Type B pancreatic cell (in vitro differentiated cells): Measurements from ENCODE around the gene SDK2. TPM values are rescaled to one million over a fixed set of nuclear protein-coding genes. Genes with fewer than 3 reads are reported as not detected.

Experiments
- DNase-seq: peaks from one replicate; pipeline ENCODE4 v3.0.0; 2021; ENCODE audit warnings: mixed read lengths; ENCODE audit not compliant: unreplicated experiment; ENCODE audit errors: extremely low spot score
- H3K27ac Mint-ChIP-seq: 2 replicates; pipeline ENCODE4 v1.8.0; 2021; ENCODE audit warnings: mild to moderate bottlenecking, mixed read lengths
- H3K27me3 Mint-ChIP-seq: 2 replicates; pipeline ENCODE4 v1.8.0; 2021; ENCODE audit warnings: mixed read lengths
- H3K36me3 Mint-ChIP-seq: 2 replicates; pipeline ENCODE4 v1.8.0; 2021; ENCODE audit warnings: mixed read lengths
- H3K4me1 Mint-ChIP-seq: one replicate; pipeline ENCODE4 v1.8.0; 2021; ENCODE audit warnings: mixed read lengths; ENCODE audit not compliant: unreplicated experiment
- H3K4me3 Mint-ChIP-seq: 2 replicates; pipeline ENCODE4 v1.8.0; 2021; ENCODE audit warnings: mild to moderate bottlenecking, mixed read lengths
- H3K9me3 Mint-ChIP-seq: 2 replicates; pipeline ENCODE4 v1.8.0; 2021; ENCODE audit warnings: mixed read lengths
- total RNA-seq: library from RNA; stranded (reverse); gene quantifications from 2 replicates; pipeline ENCODE4 v1.2.1, GENCODE V29; 2021; ENCODE audit warnings: low replicate concordance
- TF ChIP-seq, protein P1 (sequence below): fragments of 200-600 bp; sonication (generic); conservative IDR thresholded peaks from 2 replicates; pipeline ENCODE4 v1.5.0; 2021; ENCODE audit warnings: antibody characterized with exemption, mild to moderate bottlenecking

The SDK2 gene
- total RNA-seq, 1 donor from 2014 or later, result 47.3 TPM

DNA sequence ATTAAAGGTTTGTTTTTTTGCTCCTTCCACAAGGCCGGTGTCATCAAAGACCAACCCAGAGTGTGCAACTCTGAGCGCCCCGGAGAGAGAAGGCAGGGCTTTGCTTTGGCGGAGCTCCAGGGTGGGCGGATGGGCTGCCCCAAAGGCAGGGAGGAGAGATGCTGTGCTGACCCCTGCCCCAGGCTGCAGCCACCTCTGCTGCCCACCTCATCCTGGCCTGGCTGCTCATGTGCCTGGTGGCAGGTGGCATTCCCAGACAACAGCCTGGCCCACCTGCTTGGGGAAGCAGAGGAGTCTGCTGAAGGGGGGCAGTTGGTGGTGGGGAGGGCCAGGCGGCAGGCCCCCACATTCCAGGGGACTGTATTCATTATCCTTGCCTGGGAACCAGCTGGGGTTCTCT, 122.1 kb downstream of the SDK2 start:
- H3K9me3 Mint-ChIP-seq, result no peaks in the 10 kb centered on the region
- H3K27me3 Mint-ChIP-seq, result no peaks in the 10 kb centered on the region
- no peak overlapping the region for H3K4me3 Mint-ChIP-seq
- H3K4me1 Mint-ChIP-seq, result peaks cover 15% of the 10 kb centered on the region
- TF ChIP-seq, protein P1, sequence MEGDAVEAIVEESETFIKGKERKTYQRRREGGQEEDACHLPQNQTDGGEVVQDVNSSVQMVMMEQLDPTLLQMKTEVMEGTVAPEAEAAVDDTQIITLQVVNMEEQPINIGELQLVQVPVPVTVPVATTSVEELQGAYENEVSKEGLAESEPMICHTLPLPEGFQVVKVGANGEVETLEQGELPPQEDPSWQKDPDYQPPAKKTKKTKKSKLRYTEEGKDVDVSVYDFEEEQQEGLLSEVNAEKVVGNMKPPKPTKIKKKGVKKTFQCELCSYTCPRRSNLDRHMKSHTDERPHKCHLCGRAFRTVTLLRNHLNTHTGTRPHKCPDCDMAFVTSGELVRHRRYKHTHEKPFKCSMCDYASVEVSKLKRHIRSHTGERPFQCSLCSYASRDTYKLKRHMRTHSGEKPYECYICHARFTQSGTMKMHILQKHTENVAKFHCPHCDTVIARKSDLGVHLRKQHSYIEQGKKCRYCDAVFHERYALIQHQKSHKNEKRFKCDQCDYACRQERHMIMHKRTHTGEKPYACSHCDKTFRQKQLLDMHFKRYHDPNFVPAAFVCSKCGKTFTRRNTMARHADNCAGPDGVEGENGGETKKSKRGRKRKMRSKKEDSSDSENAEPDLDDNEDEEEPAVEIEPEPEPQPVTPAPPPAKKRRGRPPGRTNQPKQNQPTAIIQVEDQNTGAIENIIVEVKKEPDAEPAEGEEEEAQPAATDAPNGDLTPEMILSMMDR, result no peak
- no peaks in the 10 kb centered on the region for H3K36me3 Mint-ChIP-seq
- H3K27ac Mint-ChIP-seq, result no peak overlapping the region
- DNase-seq, result no peak

DNA sequence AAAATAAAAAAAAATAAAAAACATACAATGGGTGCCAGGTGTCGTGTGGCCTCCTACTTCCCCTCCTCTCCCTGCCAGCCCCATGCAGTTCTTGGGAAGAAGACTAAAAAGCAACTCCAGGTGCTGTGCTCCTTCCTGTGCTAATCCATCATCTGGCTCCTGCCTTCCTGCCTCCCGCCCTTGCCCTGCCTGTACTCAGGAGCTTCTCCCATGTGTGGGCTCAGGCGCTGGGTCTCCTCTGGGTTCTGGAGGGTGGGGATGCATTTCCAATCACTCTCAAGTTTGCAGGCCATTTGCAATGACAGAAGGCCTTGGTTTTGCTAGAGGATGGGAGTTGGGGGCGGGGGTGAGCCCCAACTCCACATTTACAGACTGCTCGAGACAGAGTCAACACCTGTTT, 122.9 kb downstream of the SDK2 start:
- H3K4me3 Mint-ChIP-seq, result no peak overlapping the region
- no peak overlapping the region for H3K27ac Mint-ChIP-seq
- H3K4me1 Mint-ChIP-seq, result peaks cover 19% of the 10 kb centered on the region
- TF ChIP-seq, protein P1, result no peak
- no peak for DNase-seq
- H3K9me3 Mint-ChIP-seq, result no peaks in the 10 kb centered on the region
- no peaks in the 10 kb centered on the region for H3K27me3 Mint-ChIP-seq
- peaks cover 3% of the 10 kb centered on the region for H3K36me3 Mint-ChIP-seq

DNA sequence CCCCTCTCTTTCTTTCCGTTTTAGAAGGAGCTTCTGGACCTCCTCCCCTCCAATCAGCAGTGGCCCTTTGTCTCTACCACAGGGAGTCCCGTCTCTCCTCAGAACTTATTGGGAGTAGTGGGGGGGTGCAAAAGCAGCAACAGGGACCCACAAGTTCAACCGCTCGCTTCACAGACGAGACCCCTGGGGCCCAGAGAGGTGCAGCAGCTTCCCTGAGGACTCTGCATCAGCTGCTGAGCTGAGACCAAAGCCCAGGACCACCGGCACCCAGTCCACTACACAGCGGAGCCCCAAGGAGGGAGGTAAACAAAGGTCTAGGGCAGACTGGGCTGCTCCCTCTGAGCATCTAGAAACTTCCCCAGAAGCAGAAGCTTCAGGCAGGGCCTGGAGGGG, 123.9 kb downstream of the SDK2 start:
- no peaks in the 10 kb centered on the region for H3K9me3 Mint-ChIP-seq
- no peaks in the 10 kb centered on the region for H3K27me3 Mint-ChIP-seq
- H3K4me3 Mint-ChIP-seq, result no peak overlapping the region
- H3K27ac Mint-ChIP-seq, result no peak overlapping the region
- peaks cover 19% of the 10 kb centered on the region for H3K4me1 Mint-ChIP-seq
- peaks cover 3% of the 10 kb centered on the region for H3K36me3 Mint-ChIP-seq
- TF ChIP-seq, protein P1, result no peak
- DNase-seq, result no peak

DNA sequence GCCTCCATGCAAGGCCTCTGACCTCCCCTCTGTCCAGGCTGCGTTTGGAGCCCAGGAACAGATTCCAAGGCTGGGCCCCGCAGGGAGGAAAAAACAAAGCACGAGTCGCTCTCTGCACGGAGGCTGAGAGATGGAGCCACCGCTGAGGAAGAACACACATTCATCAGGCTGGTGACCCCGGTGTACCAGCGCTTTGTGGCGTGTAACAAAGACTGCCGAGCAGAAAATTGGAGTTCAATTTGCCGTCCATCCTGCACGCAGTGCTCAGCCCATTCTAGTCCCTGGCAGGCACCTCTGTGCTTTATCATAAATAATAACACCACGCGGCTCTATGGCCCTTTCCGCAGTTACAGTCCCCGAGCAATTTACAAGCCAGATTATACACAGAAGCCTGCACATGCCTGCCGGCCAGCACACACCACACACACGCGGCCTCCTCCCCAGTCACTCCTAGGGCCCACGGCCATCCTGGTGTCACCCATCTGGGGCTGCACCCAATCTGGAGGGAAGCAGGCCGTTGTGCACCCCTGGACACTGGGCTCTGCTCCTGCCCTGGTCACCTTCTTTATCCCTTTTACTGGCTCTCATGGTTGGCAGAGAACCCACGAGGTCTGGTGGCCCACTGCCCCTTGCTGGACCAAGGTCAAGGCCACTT, 124.4 kb downstream of the SDK2 start:
- TF ChIP-seq, protein P1, result no peak
- Mint-ChIP-seq H3K27me3 (no peaks in the 10 kb centered on the region), H3K4me3 (no peak overlapping the region), H3K4me1 (peaks cover 19% of the 10 kb centered on the region), H3K36me3 (peaks cover 3% of the 10 kb centered on the region), H3K27ac (no peak overlapping the region), H3K9me3 (no peaks in the 10 kb centered on the region)
- DNase-seq, result no peak

DNA sequence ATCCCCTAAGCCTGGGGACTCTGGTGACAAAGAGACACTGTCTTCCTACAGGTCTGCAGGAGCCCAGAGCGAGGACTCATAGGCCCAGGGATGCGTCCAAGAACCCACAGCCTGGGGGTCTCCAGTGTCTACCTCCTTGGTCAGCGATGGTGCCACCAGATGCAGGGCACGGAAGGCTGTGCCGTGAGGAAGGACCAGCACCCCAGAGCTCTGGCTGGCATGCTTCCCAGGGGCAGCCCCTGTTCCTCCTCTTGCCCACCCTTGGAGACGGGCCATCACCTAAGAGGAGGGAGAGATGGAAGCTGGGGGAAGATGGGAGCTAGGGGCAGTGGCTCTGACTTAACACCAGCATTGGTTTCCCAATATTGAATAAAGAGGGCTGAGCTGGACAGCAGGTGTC, 125.2 kb downstream of the SDK2 start:
- Mint-ChIP-seq H3K4me1 (peaks cover 19% of the 10 kb centered on the region), H3K4me3 (no peak overlapping the region), H3K9me3 (no peaks in the 10 kb centered on the region), H3K27ac (no peak overlapping the region), H3K27me3 (no peaks in the 10 kb centered on the region), H3K36me3 (peaks cover 3% of the 10 kb centered on the region)
- no peak for DNase-seq
- TF ChIP-seq, protein P1, result no peak
